Pulmonary artery endothelial cell (primary cell): ENCODE results near the gene CREB5. TPM values are rescaled to one million over a fixed set of nuclear protein-coding genes. Genes with fewer than 3 reads are reported as not detected.

Source experiments
- DNase-seq: peaks from one replicate; pipeline ENCODE4 v3.0.0-alpha.2; 2011; ENCODE audit warnings: low read depth, low spot score
- total RNA-seq: library from RNA; depleted of rRNA; stranded (reverse); fragments of >200 nt; gene quantifications from 2 replicates; pipeline ENCODE4 v1.2.3, GENCODE V29; 2014

The CREB5 gene
- total RNA-seq, 1 donor from 2014 or later: 2.8 TPM

- DNase-seq: no peak
Measured at GRCh38 chr7:28682801-28683200, 270.5 kb downstream of the CREB5 start.

GRCh38 chr7:28684650-28685241, 272.4 kb downstream of the CREB5 start:
- no peak for DNase-seq

- DNase-seq: no peak
Measured at GRCh38 chr7:28685242-28685643, 272.9 kb downstream of the CREB5 start.

GRCh38 chr7:28685644-28686417, 273.5 kb downstream of the CREB5 start:
- DNase-seq: peak; percentile 95

GRCh38 chr7:28686418-28686800, 274.1 kb downstream of the CREB5 start:
- DNase-seq: peak; percentile 51

- no peak for DNase-seq
Measured at GRCh38 chr7:28687537-28687936, 275.2 kb downstream of the CREB5 start.

GRCh38 chr7:28688174-28688573, 275.9 kb downstream of the CREB5 start:
- no peak for DNase-seq

- no peak for DNase-seq
Measured at GRCh38 chr7:28688651-28689050, 276.3 kb downstream of the CREB5 start.

GRCh38 chr7:28695300-28696295, 283.3 kb downstream of the CREB5 start:
- no peak for DNase-seq

GRCh38 chr7:28697913-28698563, 285.7 kb downstream of the CREB5 start:
- DNase-seq: no peak

- DNase-seq: no peak
Measured at GRCh38 chr7:28698840-28699239, 286.5 kb downstream of the CREB5 start.

- no peak for DNase-seq
Measured at GRCh38 chr7:28700096-28700495, 287.8 kb downstream of the CREB5 start.

GRCh38 chr7:28700790-28701203, 288.5 kb downstream of the CREB5 start:
- DNase-seq: no peak

- no peak for DNase-seq
Measured at GRCh38 chr7:28701731-28702130, 289.4 kb downstream of the CREB5 start.

GRCh38 chr7:28702171-28702570, 289.9 kb downstream of the CREB5 start:
- DNase-seq: no peak

GRCh38 chr7:28703037-28703765, 290.9 kb downstream of the CREB5 start:
- DNase-seq: no peak

GRCh38 chr7:28704706-28705105, 292.4 kb downstream of the CREB5 start:
- no peak for DNase-seq

GRCh38 chr7:28705350-28705749, 293.0 kb downstream of the CREB5 start:
- no peak for DNase-seq

- DNase-seq: no peak
Measured at GRCh38 chr7:28706584-28706983, 294.3 kb downstream of the CREB5 start.

- no peak for DNase-seq
Measured at GRCh38 chr7:28707291-28707690, 295.0 kb downstream of the CREB5 start.
